Neural cell (in vitro differentiated cells): ENCODE results near the gene BANF1. TPM values are rescaled to one million over a fixed set of nuclear protein-coding genes. Genes with fewer than 3 reads are reported as not detected.

Experiments
- H2AFZ ChIP-seq: fragments of 200-600, 300-800 bp; sonication (generic), shearing (Covaris generic); 2 replicates; pipeline ENCODE4 v1.6.0; 2014; ENCODE audit warnings: low read depth, mild to moderate bottlenecking, antibody characterized with exemption, low read length, moderate library complexity
- H3F3A ChIP-seq: fragments of 200-600 bp; shearing (Covaris generic); 2 replicates; pipeline ENCODE4 v1.6.1; 2016; ENCODE audit warnings: mild to moderate bottlenecking, moderate library complexity, mixed read lengths, antibody characterized with exemption, low read length; ENCODE audit not compliant: insufficient read depth, poor library complexity, severe bottlenecking
- H3K27ac ChIP-seq: fragments of 200-600, 300-800 bp; sonication (generic), shearing (Covaris generic); 2 replicates; pipeline ENCODE4 v1.5.1; 2014; ENCODE audit warnings: mild to moderate bottlenecking, low read length, moderate library complexity
- H3K27me3 ChIP-seq: fragments of 300-800, 200-600 bp; sonication (generic), shearing (Covaris generic); 2 replicates; pipeline ENCODE4 v1.6.0; 2014; ENCODE audit warnings: mild to moderate bottlenecking, low read depth, low read length, moderate library complexity; ENCODE audit not compliant: insufficient read depth
- H3K36me3 ChIP-seq: fragments of 300-800, 200-600 bp; sonication (generic), shearing (Covaris generic); 2 replicates; pipeline ENCODE4 v1.5.1; 2014; ENCODE audit warnings: mild to moderate bottlenecking, antibody characterized with exemption, low read length, moderate library complexity; ENCODE audit not compliant: insufficient read depth
- H3K4me2 ChIP-seq: fragments of 300-800, 200-600 bp; sonication (generic), shearing (Covaris generic); 2 replicates; pipeline ENCODE4 v1.6.0; 2014; ENCODE audit warnings: mild to moderate bottlenecking, low read length
- H3K4me3 ChIP-seq: fragments of 300-800, 200-600 bp; sonication (generic), shearing (Covaris generic); 2 replicates; pipeline ENCODE4 v1.5.1; 2014; ENCODE audit warnings: mild to moderate bottlenecking, low read length, moderate library complexity
- H3K79me2 ChIP-seq: fragments of 200-600 bp; shearing (Covaris generic); replicated peaks from 2 replicates; pipeline ENCODE4 v1.6.0; 2014; ENCODE audit warnings: mild to moderate bottlenecking, low read length, moderate library complexity; ENCODE audit not compliant: insufficient read depth
- H3K9ac ChIP-seq: fragments of 300-800, 200-600 bp; sonication (generic), shearing (Covaris generic); 2 replicates; pipeline ENCODE4 v1.6.1; 2016; ENCODE audit warnings: mild to moderate bottlenecking, low read length, mixed read lengths
- H3K9me2 ChIP-seq: fragments of 200-600 bp; shearing (Covaris generic); 2 replicates; pipeline ENCODE4 v1.6.1; 2016; ENCODE audit warnings: mild to moderate bottlenecking, low read length, mixed read lengths; ENCODE audit not compliant: insufficient read depth
- H3K9me3 ChIP-seq: fragments of 200-600, 300-800 bp; sonication (generic), shearing (Covaris generic); 2 replicates; pipeline ENCODE4 v1.6.1; 2016; ENCODE audit warnings: mild to moderate bottlenecking, mixed run types, low read length, moderate library complexity, mixed read lengths
- H4K20me1 ChIP-seq: fragments of 200-600 bp; shearing (Covaris generic); 2 replicates; pipeline ENCODE4 v1.6.1; 2016; ENCODE audit warnings: mild to moderate bottlenecking, mixed run types; ENCODE audit not compliant: insufficient read depth
- EP300 ChIP-seq: fragments of 450-650 bp; conservative IDR thresholded peaks from 2 replicates; pipeline ENCODE4 v1.6.1; 2014; ENCODE audit warnings: antibody characterized with exemption, mild to moderate bottlenecking, moderate library complexity; ENCODE audit not compliant: poor library complexity, severe bottlenecking
- EZH2 ChIP-seq: fragments of 200-600, 300-800 bp; shearing (Covaris generic), sonication (generic); IDR thresholded peaks from 2 replicates; pipeline ENCODE4 v1.6.1; 2014; ENCODE audit warnings: antibody characterized with exemption, low read length, borderline replicate concordance, mild to moderate bottlenecking; ENCODE audit not compliant: insufficient read depth, poor library complexity, severe bottlenecking
- MXI1 ChIP-seq: fragments of 450-650 bp; conservative IDR thresholded peaks from 2 replicates; pipeline ENCODE4 v1.6.1; 2014; ENCODE audit warnings: antibody characterized with exemption, mild to moderate bottlenecking; ENCODE audit not compliant: poor library complexity, severe bottlenecking
- POLR2AphosphoS5 ChIP-seq: IDR thresholded peaks from 2 replicates; pipeline ENCODE4 v1.6.1; 2012
- RAD21 ChIP-seq: fragments of 450-650 bp; conservative IDR thresholded peaks from 2 replicates; pipeline ENCODE4 v1.6.1; 2014; ENCODE audit warnings: antibody characterized with exemption, mild to moderate bottlenecking, moderate library complexity
- REST ChIP-seq: IDR thresholded peaks from 2 replicates; pipeline ENCODE4 v1.6.1; 2012; ENCODE audit warnings: borderline replicate concordance
- SMC3 ChIP-seq: fragments of 450-650 bp; conservative IDR thresholded peaks from 2 replicates; pipeline ENCODE4 v1.6.1; 2014; ENCODE audit warnings: antibody characterized with exemption, mild to moderate bottlenecking, moderate library complexity; ENCODE audit not compliant: poor library complexity
- TAF1 ChIP-seq: IDR thresholded peaks from 2 replicates; pipeline ENCODE4 v1.6.1; 2012; ENCODE audit warnings: low read depth
- polyA plus RNA-seq: library from polyadenylated mRNA; depleted of rRNA; stranded (reverse); fragments of >200 nt; gene quantifications from 2 replicates; pipeline ENCODE4 v1.2.3, GENCODE V29; 2014
- TF ChIP-seq, protein P1 (sequence below): fragments of 450-650 bp; IDR thresholded peaks from 2 replicates; pipeline ENCODE4 v1.5.1; 2014; ENCODE audit warnings: antibody characterized with exemption, mild to moderate bottlenecking, moderate library complexity; ENCODE audit not compliant: poor library complexity, severe bottlenecking

The BANF1 gene
- polyA plus RNA-seq, 1 donor from 2014 or later, result 60.0 TPM

DNA sequence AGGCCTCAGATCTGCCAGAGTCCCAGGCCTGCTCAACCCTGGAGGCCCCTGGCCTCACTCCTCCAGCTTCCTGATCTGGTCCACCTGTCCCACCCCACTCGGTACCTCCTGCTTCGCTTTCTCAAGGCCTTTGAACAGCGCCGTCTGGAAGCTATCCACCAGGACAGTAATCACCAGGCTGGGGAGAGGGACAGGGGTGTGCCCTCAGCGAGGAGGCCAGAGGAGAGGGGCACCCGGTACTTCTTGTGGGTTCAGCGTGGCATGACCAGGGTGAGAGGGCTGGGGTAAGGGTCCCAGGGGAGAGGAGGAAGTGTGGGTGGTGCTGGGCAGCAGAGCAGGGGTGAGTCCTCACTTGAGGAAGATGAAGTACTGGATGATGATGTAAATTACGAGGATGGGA is 17.9 kb downstream of the BANF1 start:
- Histone ChIP-seq H3K36me3 (no peaks in the 10 kb centered on the region), H3K79me2 (no peaks in the 10 kb centered on the region), H3K4me2 (no peak overlapping the region), H3K4me3 (no peak overlapping the region), H3K27me3 (peaks cover 8% of the 10 kb centered on the region), H3F3A (no peaks in the 10 kb centered on the region), H4K20me1 (no peaks in the 10 kb centered on the region), H2AFZ (no peak overlapping the region), H3K9me3 (no peaks in the 10 kb centered on the region), H3K9ac (no peak overlapping the region), H3K9me2 (no peaks in the 10 kb centered on the region), H3K27ac (no peak overlapping the region)
- TF ChIP-seq POLR2AphosphoS5, result no peak
- TF ChIP-seq EP300, result no peak
- no peak for TF ChIP-seq SMC3
- TF ChIP-seq MXI1, result no peak
- TF ChIP-seq REST, result no peak
- TF ChIP-seq, protein P1, sequence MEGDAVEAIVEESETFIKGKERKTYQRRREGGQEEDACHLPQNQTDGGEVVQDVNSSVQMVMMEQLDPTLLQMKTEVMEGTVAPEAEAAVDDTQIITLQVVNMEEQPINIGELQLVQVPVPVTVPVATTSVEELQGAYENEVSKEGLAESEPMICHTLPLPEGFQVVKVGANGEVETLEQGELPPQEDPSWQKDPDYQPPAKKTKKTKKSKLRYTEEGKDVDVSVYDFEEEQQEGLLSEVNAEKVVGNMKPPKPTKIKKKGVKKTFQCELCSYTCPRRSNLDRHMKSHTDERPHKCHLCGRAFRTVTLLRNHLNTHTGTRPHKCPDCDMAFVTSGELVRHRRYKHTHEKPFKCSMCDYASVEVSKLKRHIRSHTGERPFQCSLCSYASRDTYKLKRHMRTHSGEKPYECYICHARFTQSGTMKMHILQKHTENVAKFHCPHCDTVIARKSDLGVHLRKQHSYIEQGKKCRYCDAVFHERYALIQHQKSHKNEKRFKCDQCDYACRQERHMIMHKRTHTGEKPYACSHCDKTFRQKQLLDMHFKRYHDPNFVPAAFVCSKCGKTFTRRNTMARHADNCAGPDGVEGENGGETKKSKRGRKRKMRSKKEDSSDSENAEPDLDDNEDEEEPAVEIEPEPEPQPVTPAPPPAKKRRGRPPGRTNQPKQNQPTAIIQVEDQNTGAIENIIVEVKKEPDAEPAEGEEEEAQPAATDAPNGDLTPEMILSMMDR, result no peak
- no peak for TF ChIP-seq TAF1
- no peak for TF ChIP-seq EZH2
- no peak for TF ChIP-seq RAD21

DNA sequence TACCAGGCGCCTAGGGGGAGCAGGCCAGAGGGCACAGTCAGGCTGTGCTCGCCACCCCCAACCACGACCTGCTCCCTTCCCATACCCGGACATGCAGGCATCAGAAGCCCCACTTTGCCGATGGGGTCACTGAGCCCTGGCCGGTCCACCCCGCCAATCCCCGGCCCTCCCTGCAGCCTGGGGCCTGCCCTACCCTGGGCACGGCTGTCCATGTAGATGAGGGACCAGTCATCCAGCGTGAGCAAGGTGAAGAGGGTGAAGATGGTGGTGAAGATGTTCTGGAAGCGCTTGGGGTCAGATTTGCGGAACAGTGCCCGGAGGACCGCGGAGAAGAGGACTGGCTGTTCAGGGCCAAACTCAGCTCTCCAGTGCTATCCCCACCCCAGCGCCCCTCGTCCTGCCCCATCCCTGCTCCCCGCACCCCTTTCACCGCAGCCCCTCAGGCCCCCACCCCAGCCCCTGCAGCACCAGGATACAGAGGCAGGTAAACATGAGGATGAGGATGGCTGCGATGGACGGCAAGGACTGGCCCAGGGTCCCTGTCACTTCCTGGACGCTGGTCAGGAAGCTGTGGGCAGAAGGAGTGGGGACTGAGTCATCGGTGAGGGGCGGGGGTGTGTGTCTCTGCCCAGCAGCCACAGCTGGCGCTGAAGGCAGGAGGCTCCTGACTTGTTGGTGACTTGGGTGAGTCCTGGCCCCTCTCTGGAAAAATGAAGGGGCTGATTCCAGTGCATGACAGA is 18.5 kb downstream of the BANF1 start:
- H3F3A ChIP-seq, result no peaks in the 10 kb centered on the region
- H2AFZ ChIP-seq, result no peak overlapping the region
- H3K27me3 ChIP-seq, result peaks cover 8% of the 10 kb centered on the region
- no peak overlapping the region for H3K9ac ChIP-seq
- no peak overlapping the region for H3K27ac ChIP-seq
- no peak for TF ChIP-seq REST
- H3K79me2 ChIP-seq, result no peaks in the 10 kb centered on the region
- no peak overlapping the region for H3K4me2 ChIP-seq
- H3K9me2 ChIP-seq, result no peaks in the 10 kb centered on the region
- no peaks in the 10 kb centered on the region for H3K36me3 ChIP-seq
- H3K9me3 ChIP-seq, result no peaks in the 10 kb centered on the region
- H4K20me1 ChIP-seq, result no peaks in the 10 kb centered on the region
- no peak overlapping the region for H3K4me3 ChIP-seq
